Activated naive CD4-positive, alpha-beta T cell treated with anti-CD3 and anti-CD28 coated beads, Interleukin-2, amount 50 U/mL, for 72 hours (primary cell): ENCODE measurements around the gene GPR156. TPM values are rescaled to one million over a fixed set of nuclear protein-coding genes. Genes with fewer than 3 reads are reported as not detected.
"Not testable (repeated sequence)": the region's sequence is repeated elsewhere in the genome, so short reads cannot be mapped to it uniquely, and the experiment has no call there.

Source experiments
- ATAC-seq, 2 donors: fragments of 150-1000 bp; cut with Tn5 transposase; 2 replicates each; pipeline ENCODE4 v1.10.0; 2021; ENCODE audit warnings: mild to moderate bottlenecking in 2 of 2, moderate library complexity in 2 of 2
- DNase-seq, 2 donors: peaks; one replicate each; pipeline ENCODE4 v3.0.0; 2021 to 2022; ENCODE audit warnings: low spot score in 2 of 2
- H3K27ac Mint-ChIP-seq, 2 donors: one replicate each; pipeline ENCODE4 v1.8.0; 2022; ENCODE audit warnings: mild to moderate bottlenecking in 2 of 2, mixed read lengths in 2 of 2
- H3K36me3 Mint-ChIP-seq, 2 donors: one replicate each; pipeline ENCODE4 v1.8.0; 2022; ENCODE audit warnings: mixed read lengths in 2 of 2
- H3K9me3 Mint-ChIP-seq, 2 donors: one replicate each; pipeline ENCODE4 v1.8.0; 2022; ENCODE audit warnings: mixed read lengths in 2 of 2
- total RNA-seq, 2 donors: library from RNA; stranded (reverse); gene quantifications; one replicate each; pipeline ENCODE4 v1.2.3, GENCODE V29; 2022

The GPR156 gene
- total RNA-seq, 2 donors from 2014 or later = not detected

DNA sequence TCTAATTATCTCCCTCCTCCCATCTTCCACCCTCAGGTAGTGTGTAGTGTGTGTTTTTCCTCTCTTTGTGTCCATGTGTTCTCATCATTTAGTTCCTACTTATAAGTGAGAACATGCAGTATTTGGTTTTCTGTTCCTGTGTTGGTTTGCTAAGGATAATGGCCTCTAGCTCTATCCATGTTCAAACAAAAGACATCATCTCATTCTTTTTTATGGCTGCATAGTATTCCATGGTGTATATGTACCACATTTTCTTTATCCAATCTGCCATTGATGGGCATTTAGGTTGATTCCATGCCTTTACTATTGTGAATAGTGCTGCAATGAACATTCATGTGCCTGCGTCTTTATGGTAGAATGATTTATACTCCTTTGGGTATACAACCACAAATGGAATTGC is 68.4 kb downstream of the GPR156 start:
- not testable (repeated sequence) for ATAC-seq, DNase-seq, H3K9me3 Mint-ChIP-seq, H3K36me3 Mint-ChIP-seq, H3K27ac Mint-ChIP-seq

DNA sequence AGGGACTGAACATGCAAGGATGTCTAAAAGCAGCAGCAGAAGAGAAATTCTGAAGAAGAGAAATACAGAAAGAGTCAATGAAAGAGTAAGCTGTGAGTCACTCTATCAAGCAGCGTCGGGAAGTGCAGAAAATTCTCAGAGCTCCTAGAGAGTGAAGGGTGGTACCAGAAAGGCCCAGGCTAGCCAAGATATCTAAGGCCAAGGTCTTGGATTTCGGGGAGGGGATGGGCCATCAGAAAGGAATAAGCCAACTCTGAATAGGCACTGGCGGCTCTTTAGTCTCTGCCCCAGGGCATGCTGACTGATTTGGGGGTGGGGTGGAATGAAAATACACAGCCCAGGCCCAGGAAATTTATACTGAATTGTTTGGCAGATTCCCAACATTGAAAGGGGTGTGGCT is 70.8 kb downstream of the GPR156 start:
- no peaks in the 10 kb centered on the region for H3K9me3 Mint-ChIP-seq
- no peak overlapping the region for H3K27ac Mint-ChIP-seq
- no peak for ATAC-seq
- no peaks in the 10 kb centered on the region for H3K36me3 Mint-ChIP-seq
- no peak for DNase-seq

DNA sequence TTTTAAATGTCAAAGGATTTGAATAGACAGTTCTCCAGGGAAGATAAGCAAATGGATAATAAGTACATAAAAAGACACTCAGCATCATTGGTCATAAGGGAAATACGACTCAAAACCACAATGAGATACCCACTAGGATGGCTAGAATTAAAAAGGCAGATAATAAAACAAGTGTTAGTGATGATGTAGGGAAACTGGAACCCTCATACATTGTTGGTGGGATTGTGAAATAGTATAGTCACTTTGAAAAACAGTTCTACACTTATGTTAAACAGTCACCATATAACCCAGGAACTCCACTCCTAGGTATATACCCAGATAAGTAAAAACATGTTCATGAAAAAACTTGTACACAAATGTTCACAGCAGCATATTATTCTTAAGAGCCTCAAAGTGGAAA is 72.5 kb downstream of the GPR156 start:
- Mint-ChIP-seq H3K27ac (no peak overlapping the region), H3K36me3 (no peaks in the 10 kb centered on the region), H3K9me3 (no peaks in the 10 kb centered on the region)
- ATAC-seq (no peak), DNase-seq (no peak)

DNA sequence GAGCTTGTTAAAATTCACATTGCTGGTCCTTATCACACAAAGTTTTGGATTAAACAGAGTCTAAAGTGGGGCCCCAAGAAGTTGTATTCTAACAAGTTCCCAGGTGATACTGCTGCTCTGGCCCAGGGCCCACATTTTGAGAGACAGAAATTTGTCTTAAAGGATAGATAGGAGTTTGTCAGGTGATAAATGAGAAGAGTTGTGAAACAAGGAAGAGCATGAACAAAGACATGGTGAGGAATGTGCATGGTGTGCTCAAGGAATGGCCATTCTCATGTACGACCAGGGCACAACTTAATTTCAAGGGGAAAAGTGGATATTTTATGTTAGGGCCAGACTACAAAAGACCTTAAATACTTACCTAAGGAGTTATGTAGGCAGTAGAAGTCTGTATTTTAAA is 75.6 kb downstream of the GPR156 start:
- DNase-seq = no peak
- no peak for ATAC-seq
- Mint-ChIP-seq H3K9me3 (no peaks in the 10 kb centered on the region), H3K36me3 (no peaks in the 10 kb centered on the region), H3K27ac (no peak overlapping the region)

DNA sequence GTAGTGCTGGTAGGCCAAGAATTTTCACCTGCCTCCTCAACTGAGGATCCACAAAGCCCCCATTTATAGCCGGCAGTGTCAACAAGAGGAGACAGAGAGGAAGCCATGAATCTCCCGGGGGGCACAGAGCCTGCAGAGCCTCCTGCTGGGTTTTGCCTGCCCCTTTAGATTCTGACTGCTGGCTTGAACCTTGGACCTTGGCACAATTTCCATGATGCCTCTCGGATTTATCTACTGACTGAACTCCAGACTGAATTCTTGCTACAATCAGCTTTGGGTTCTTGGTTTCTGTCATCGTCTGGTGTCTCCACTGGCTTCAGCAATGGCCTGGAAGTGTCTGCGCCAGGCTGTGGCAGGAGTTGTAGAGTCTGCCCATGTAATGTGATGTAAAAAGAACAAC is 80.7 kb downstream of the GPR156 start:
- DNase-seq = no peak
- no peaks in the 10 kb centered on the region for H3K36me3 Mint-ChIP-seq
- H3K9me3 Mint-ChIP-seq = no peaks in the 10 kb centered on the region
- no peak for ATAC-seq
- H3K27ac Mint-ChIP-seq = no peak overlapping the region

DNA sequence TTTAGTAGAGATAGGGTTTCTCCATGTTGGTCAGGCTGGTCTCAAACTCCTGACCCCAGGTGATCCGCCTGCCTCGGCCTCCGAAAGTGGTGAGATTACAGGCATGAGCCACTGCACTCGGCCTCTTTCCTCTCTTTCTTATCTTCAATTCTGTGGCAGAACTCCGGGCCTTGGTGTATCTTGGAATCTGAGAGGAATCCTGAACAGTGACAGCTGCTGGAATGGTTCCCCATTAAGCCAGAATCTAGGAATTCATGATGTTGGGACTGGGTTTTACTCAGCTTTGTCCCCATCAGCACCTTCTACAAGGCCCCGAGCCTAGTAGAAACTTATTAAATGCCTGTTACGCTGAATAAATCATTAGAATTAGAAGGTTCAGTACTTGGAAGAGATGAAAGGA is 81.4 kb downstream of the GPR156 start:
- Mint-ChIP-seq H3K36me3 (no peaks in the 10 kb centered on the region), H3K27ac (no peak overlapping the region), H3K9me3 (no peaks in the 10 kb centered on the region)
- DNase-seq = no peak
- ATAC-seq = no peak

DNA sequence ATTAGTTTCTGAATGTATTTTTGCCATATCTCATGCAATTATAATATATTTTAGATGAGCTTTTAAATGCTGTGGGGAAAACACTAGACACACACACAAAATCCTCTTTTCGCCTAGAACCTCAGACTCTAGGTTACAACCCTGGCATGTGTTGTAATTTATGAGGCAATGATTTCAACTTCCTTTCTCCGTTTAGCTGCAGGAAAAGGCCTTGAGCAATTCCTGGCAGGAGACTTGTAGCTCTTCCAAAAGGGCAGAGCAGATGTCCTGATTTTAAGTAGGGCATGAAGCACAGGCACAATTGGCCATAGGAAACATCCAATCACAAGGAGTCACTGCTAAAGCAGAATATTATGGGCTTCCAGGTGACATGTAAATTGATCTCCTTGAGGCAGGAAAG is 82.0 kb downstream of the GPR156 start:
- H3K36me3 Mint-ChIP-seq = no peaks in the 10 kb centered on the region
- no peaks in the 10 kb centered on the region for H3K9me3 Mint-ChIP-seq
- no peak overlapping the region for H3K27ac Mint-ChIP-seq
- DNase-seq (no peak), ATAC-seq (no peak)

DNA sequence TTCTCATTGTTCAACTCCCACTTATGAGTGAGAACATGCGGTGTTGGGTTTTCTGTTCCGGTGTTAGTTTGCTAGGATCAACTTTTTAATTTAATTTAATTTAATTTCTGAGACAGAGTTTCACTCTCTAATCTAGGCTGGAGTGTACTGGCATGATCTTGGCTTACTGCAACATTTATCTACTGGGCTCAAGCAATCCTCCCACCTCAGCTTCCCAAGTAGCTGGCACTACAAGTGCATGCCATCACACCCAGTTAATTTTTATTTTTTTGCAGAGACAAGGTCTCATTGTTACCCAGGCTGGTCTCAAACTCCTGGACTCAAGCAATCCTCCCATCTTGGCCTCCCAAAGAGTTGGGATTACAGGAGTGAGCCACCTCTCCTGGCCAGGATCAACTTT is 82.7 kb downstream of the GPR156 start:
- ATAC-seq (no peak), DNase-seq (no peak)
- H3K36me3 Mint-ChIP-seq = no peaks in the 10 kb centered on the region
- no peak overlapping the region for H3K27ac Mint-ChIP-seq
- H3K9me3 Mint-ChIP-seq = no peaks in the 10 kb centered on the region

DNA sequence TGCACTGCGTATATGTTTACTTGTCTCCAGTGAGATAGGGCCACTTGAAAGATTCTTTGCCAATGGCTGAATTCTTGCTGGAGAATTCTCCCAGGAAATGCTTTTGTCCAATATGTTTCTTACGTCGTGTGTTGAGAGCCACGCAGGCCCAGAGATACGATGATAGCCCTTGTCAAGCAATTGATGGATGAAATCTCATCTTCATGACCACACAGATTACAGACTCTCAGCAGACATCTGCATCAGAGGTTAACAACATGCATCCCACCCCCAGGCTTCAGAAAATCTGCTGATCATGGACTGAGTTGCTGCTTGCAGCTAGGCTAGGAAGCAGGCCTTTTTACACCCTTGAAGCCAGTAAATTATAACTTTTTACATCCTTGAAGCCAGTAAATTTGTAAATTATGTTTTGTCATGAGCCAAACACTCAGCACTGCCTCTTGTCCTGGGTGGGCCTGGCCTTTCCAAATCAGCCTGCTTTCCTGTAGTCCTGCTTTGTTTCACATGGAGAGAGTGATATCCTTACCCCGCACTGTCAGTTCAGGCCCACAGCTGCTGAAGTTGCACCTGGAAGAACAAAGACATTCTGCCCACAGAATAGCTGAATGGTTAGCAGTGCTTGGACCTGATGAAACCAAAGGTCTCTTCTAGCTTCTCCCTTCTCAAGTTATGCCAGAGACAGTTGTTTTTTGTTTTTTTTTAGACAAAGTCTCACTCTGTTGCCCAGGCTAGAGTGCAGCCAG is 84.4 kb downstream of the GPR156 start:
- H3K27ac Mint-ChIP-seq = no peak overlapping the region
- DNase-seq = no peak
- H3K36me3 Mint-ChIP-seq = no peaks in the 10 kb centered on the region
- no peak for ATAC-seq
- no peaks in the 10 kb centered on the region for H3K9me3 Mint-ChIP-seq

DNA sequence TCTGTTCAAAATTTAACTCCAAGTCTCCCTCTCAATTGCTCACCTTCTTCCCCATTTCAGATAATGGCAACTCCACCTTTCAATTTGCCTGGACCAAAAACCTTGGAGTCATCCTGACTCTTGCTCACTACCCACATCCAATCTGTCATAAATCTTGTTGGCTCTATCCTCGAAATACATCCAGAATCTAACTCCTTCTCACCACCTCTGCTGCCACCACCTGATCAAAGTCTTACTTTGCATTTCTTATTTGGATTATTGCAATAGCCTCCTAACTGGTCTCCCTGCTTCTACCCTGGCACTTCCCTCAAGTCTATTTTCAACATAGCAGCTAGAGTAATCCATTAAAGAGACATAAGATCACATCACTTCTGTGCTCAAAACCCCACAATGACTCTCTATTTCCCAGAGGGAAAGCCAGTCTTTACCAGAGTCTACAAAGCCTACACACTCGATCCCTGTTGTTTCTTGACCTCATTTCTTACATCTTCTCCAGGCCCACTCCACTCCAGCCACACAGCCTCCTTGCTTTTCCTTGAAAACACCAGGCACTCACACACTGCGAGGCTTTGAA is 86.6 kb downstream of the GPR156 start:
- no peaks in the 10 kb centered on the region for H3K9me3 Mint-ChIP-seq
- DNase-seq (no peak), ATAC-seq (no peak)
- H3K27ac Mint-ChIP-seq = no peak overlapping the region
- H3K36me3 Mint-ChIP-seq = no peaks in the 10 kb centered on the region

DNA sequence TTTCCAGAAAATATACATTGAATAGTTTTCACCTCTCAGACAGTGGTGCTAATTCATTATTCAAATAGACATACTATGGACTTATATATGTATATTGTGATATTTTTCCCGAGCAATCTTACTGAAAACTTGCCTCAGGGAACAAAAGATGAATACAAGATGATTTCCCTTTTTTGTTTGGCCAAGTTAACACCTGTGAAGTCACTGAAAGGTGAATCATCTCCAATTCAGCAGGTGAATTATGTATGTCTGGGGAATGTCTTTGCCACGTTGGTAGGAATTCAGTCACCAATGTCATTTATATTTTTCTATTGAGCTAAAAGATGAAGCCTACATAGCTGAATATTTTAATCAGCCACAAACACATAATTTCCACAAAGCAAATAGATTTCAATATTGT is 88.2 kb downstream of the GPR156 start:
- ATAC-seq = no peak
- no peaks in the 10 kb centered on the region for H3K9me3 Mint-ChIP-seq
- H3K27ac Mint-ChIP-seq = no peak overlapping the region
- H3K36me3 Mint-ChIP-seq = no peaks in the 10 kb centered on the region
- DNase-seq = no peak

DNA sequence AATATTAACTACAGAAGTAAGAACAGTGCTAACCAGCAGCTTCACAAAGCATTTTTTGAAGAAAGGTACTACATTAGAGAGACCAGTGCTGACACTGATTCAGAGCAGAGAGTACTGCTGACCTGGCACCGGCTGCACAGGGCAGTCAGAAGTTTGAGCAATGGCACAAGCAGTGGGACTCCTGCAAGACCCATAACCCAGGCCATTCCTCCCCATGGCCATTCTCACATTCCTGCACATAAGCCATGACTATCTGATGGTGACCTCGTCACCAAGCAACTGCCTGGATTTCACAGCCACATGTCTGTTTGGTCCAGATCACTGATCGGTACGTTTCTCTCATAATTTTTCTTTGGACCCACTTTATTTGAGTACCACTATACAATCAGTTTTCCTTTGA is 88.7 kb downstream of the GPR156 start:
- H3K36me3 Mint-ChIP-seq = no peaks in the 10 kb centered on the region
- DNase-seq = no peak
- no peaks in the 10 kb centered on the region for H3K9me3 Mint-ChIP-seq
- H3K27ac Mint-ChIP-seq = no peak overlapping the region
- no peak for ATAC-seq

DNA sequence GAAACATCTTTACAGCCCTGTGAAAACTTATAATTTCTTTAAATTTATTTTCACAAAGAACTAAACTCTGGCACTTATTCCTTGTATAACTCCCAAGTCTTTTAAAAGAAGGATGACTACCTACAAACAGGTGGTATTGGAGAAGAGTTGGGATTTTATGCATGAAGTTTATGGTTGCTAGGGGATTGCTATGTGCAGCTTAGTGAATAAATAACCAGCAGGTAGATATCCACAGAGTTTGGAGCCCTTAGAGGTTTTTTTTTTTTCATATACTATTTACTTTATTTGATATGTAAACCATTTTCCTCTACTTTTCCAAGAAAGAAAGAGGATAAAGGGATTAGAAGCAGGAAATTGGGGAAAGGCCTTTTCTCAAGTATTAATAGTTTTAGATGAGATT is 91.5 kb downstream of the GPR156 start:
- Mint-ChIP-seq H3K27ac (no peak overlapping the region), H3K36me3 (no peaks in the 10 kb centered on the region), H3K9me3 (no peaks in the 10 kb centered on the region)
- ATAC-seq (no peak), DNase-seq (no peak)

DNA sequence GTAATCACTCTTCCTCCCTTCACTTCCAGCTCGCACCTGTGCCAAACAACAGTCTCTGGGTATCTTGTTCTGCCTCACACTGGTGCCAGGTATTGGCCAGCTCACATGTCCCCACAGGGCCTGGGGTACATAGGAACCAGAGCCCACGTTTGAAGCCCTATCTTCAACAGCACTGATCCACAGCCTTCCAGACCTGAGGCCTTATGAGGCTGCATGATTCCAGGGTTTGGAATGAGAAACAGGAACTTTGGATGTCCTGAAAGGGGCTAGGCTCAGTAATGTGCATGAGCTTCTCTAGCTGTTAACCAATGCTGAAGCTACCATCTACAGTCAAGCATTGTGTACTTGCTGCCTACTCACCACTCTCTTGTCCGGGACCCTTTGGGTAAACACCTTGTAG is 92.4 kb downstream of the GPR156 start:
- no peak overlapping the region for H3K27ac Mint-ChIP-seq
- no peaks in the 10 kb centered on the region for H3K36me3 Mint-ChIP-seq
- ATAC-seq (no peak), DNase-seq (no peak)
- no peaks in the 10 kb centered on the region for H3K9me3 Mint-ChIP-seq

DNA sequence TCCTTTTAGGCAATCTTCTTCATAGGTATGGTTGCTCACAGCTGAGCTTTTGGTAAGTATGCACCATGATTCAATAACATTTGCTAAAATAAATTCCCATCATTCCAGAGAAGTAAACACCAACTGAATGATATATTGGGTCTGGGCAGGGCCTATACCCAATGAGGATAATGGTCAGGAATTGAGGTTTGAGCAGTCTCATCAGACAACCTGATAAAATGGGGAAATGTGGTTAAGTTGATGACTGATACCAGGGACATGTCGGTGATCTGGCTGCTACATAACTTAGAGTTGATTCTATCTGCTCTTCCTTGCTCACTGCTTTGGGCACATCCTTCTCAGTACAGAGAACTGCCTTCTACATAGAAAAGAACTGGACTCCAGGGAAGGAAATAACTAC is 92.9 kb downstream of the GPR156 start:
- Mint-ChIP-seq H3K9me3 (no peaks in the 10 kb centered on the region), H3K36me3 (no peaks in the 10 kb centered on the region), H3K27ac (no peak overlapping the region)
- DNase-seq = no peak
- ATAC-seq = no peak

DNA sequence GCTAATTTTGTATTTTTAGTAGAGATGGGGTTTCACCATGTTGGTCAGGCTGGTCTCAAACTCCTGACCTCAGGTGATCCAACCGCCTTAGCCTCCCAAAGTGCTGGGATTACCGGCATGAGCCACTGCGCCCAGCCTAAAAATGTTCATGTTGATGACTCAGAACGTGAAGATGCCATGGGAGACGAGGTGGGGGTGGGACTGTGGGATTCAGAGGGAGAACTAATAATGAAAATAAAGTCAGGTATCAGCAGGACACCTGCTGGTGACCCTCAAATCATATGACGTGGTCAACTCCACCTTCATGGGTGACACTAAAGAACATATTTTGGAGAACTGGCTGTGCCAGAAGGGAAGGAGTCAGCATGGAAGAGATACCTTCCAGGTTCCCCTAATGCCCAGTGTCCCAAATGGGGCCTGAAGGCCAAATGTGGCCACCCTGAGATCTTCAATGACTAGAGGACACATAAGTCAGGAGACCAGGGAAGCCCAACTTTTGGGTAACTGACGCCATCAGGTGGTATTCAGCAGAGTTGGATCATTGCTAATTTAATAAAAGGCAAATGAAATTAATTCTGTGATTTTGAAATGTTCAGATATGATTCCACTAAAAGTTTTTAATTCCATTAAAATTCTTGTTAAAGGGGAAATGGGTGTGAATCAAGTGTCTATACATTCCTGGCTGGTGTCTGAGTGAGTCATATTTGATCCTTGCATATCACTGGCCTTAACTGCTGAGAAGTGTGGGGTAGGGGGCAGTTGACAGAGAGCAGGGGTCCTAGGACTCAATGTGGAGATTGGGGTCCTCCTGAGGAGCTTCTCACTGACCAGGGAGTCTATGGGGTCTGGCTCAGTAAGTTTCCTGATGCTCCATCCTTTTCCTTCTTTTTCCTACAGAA is 102.2 kb downstream of the GPR156 start:
- DNase-seq (no peak), ATAC-seq (no peak)
- Mint-ChIP-seq H3K9me3 (no peaks in the 10 kb centered on the region), H3K36me3 (no peaks in the 10 kb centered on the region), H3K27ac (no peak overlapping the region)

DNA sequence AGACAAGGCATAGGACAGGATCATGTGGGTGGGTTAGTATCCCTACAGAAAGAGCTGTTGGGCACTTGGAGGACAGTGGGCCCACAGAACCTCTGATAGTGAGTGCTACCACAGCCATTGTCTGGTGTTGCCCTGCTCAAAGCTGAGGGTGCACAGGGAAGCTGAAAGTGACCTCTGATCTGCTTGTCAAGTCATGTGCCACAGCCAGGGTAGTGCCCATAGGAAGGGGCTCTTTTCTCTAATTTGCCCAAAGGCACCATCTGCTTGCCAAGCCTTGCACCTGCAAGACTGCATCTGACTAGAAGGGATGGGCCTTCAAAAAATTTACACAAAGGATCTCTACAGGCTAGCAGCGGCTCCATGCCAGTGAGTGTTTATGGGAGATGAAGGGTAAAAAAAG is 103.4 kb downstream of the GPR156 start:
- DNase-seq = no peak
- Mint-ChIP-seq H3K9me3 (no peaks in the 10 kb centered on the region), H3K36me3 (no peaks in the 10 kb centered on the region), H3K27ac (no peak overlapping the region)
- ATAC-seq = no peak
